Osteocyte (in vitro differentiated cells): ENCODE measurements around the gene FAM20C. TPM values are rescaled to one million over a fixed set of nuclear protein-coding genes. Genes with fewer than 3 reads are reported as not detected.
"Not testable (repeated sequence)": the region's sequence is repeated elsewhere in the genome, so short reads cannot be mapped to it uniquely, and the experiment has no call there.

ENCODE experiments used
- DNase-seq: peaks from one replicate; pipeline ENCODE4 v3.0.0; 2021; ENCODE audit warnings: mixed read lengths; ENCODE audit not compliant: unreplicated experiment; ENCODE audit errors: extremely low spot score
- H3K27ac Mint-ChIP-seq: one replicate; pipeline ENCODE4 v1.8.0; 2021; ENCODE audit warnings: mild to moderate bottlenecking, mixed read lengths; ENCODE audit not compliant: unreplicated experiment
- H3K27me3 Mint-ChIP-seq: one replicate; pipeline ENCODE4 v1.8.0; 2021; ENCODE audit warnings: mixed read lengths; ENCODE audit not compliant: unreplicated experiment
- H3K36me3 Mint-ChIP-seq: one replicate; pipeline ENCODE4 v1.8.0; 2021; ENCODE audit warnings: mixed read lengths; ENCODE audit not compliant: unreplicated experiment
- H3K4me1 Mint-ChIP-seq: one replicate; pipeline ENCODE4 v1.8.0; 2021; ENCODE audit warnings: mixed read lengths; ENCODE audit not compliant: unreplicated experiment
- H3K4me3 Mint-ChIP-seq: one replicate; pipeline ENCODE4 v1.8.0; 2021; ENCODE audit warnings: mild to moderate bottlenecking, moderate library complexity, mixed read lengths; ENCODE audit not compliant: unreplicated experiment
- H3K9me3 Mint-ChIP-seq: one replicate; pipeline ENCODE4 v1.8.0; 2021; ENCODE audit warnings: mixed read lengths; ENCODE audit not compliant: unreplicated experiment
- CTCF ChIP-seq: fragments of 200-600 bp; sonication (generic); IDR thresholded peaks from 2 replicates; pipeline ENCODE4 v1.5.0; 2021; ENCODE audit warnings: antibody characterized with exemption, mild to moderate bottlenecking, moderate library complexity
- total RNA-seq: library from RNA; stranded (reverse); gene quantifications from 2 replicates; pipeline ENCODE4 v1.2.1, GENCODE V29; 2021

Gene FAM20C
- total RNA-seq, 1 donor from 2014 or later = 143 TPM

GRCh38 chr7:263483-264351 is 71.3 kb downstream of the FAM20C start:
- not testable (repeated sequence) for H3K9me3 Mint-ChIP-seq, H3K4me1 Mint-ChIP-seq, H3K27me3 Mint-ChIP-seq, DNase-seq, H3K27ac Mint-ChIP-seq, H3K4me3 Mint-ChIP-seq
- peak; percentile 44 for TF ChIP-seq CTCF
- peaks cover 31% of the 10 kb centered on the region for H3K36me3 Mint-ChIP-seq

GRCh38 chr7:264541-265191 is 72.3 kb downstream of the FAM20C start:
- no peak for TF ChIP-seq CTCF
- no peak for DNase-seq
- Mint-ChIP-seq H3K4me3 (no peak overlapping the region), H3K9me3 (no peaks in the 10 kb centered on the region), H3K36me3 (peaks cover 25% of the 10 kb centered on the region), H3K4me1 (no peaks in the 10 kb centered on the region), H3K27me3 (no peaks in the 10 kb centered on the region), H3K27ac (no peak overlapping the region)

- no peak for DNase-seq
- peaks cover 18% of the 10 kb centered on the region for H3K36me3 Mint-ChIP-seq
Observed at GRCh38 chr7:265192-265997, 73.0 kb downstream of the FAM20C start.

GRCh38 chr7:265998-266850 is 73.9 kb downstream of the FAM20C start:
- no peaks in the 10 kb centered on the region for H3K9me3 Mint-ChIP-seq
- no peak for DNase-seq
- no peak for TF ChIP-seq CTCF

More at GRCh38 chr7:265192-265997, 73.0 kb downstream of the FAM20C start:
- Mint-ChIP-seq H3K9me3 (no peaks in the 10 kb centered on the region), H3K27me3 (no peaks in the 10 kb centered on the region), H3K27ac (no peak overlapping the region), H3K4me3 (no peak overlapping the region), H3K4me1 (no peaks in the 10 kb centered on the region)
- TF ChIP-seq CTCF = no peak

More at GRCh38 chr7:265998-266850, 73.9 kb downstream of the FAM20C start:
- peaks cover 4% of the 10 kb centered on the region for H3K4me1 Mint-ChIP-seq
- H3K27ac Mint-ChIP-seq = no peak overlapping the region
- H3K4me3 Mint-ChIP-seq = no peak overlapping the region
- H3K36me3 Mint-ChIP-seq = peaks cover 14% of the 10 kb centered on the region
- H3K27me3 Mint-ChIP-seq = no peaks in the 10 kb centered on the region
